GM23338 (cell line): ENCODE results near the gene LIFR. TPM values are rescaled to one million over a fixed set of nuclear protein-coding genes. Genes with fewer than 3 reads are reported as not detected.

Source experiments
- ATAC-seq: fragments of 200-7000 bp; cut with Tn5 transposase; 3 replicates; pipeline ENCODE4 v1.9.1; 2020
- DNase-seq: peaks from one replicate; pipeline ENCODE4 v3.0.0-alpha.2; 2015; ENCODE audit warnings: low spot score
- H2AFZ ChIP-seq: fragments of 200-600 bp; sonication (generic); 2 replicates; pipeline ENCODE4 v1.8.0; 2016; ENCODE audit warnings: antibody characterized with exemption, mild to moderate bottlenecking, moderate library complexity
- H3F3A ChIP-seq: fragments of 200-600 bp; sonication (generic); replicated peaks from 2 replicates; pipeline ENCODE4 v1.8.0; 2017; ENCODE audit warnings: antibody characterized with exemption, mixed run types, low read depth
- H3K27ac ChIP-seq: fragments of 200-600 bp; sonication (generic); 2 replicates; pipeline ENCODE4 v1.6.1; 2016; ENCODE audit warnings: low read depth
- H3K27me3 ChIP-seq: fragments of 200-600 bp; sonication (generic); 2 replicates; pipeline ENCODE4 v1.8.0; 2016; ENCODE audit warnings: mild to moderate bottlenecking, mixed run types, moderate library complexity; ENCODE audit not compliant: insufficient read depth
- H3K36me3 ChIP-seq: fragments of 200-600 bp; sonication (generic); 2 replicates; pipeline ENCODE4 v1.8.0; 2016; ENCODE audit warnings: mild to moderate bottlenecking; ENCODE audit not compliant: insufficient read depth
- H3K4me1 ChIP-seq: fragments of 200-600 bp; sonication (generic); 2 replicates; pipeline ENCODE4 v1.8.0; 2016; ENCODE audit warnings: mild to moderate bottlenecking, moderate library complexity; ENCODE audit not compliant: insufficient read depth
- H3K4me2 ChIP-seq: fragments of 200-600 bp; sonication (generic); 2 replicates; pipeline ENCODE4 v1.7.1; 2017; ENCODE audit warnings: mixed run types
- H3K4me3 ChIP-seq: fragments of 200-600 bp; sonication (generic); 2 replicates; pipeline ENCODE4 v1.6.1; 2016; ENCODE audit warnings: mixed run types
- H3K79me2 ChIP-seq: fragments of 200-600 bp; sonication (generic); replicated peaks from 2 replicates; pipeline ENCODE4 v1.8.0; 2017; ENCODE audit warnings: mild to moderate bottlenecking; ENCODE audit not compliant: insufficient read depth
- H3K9me2 ChIP-seq: fragments of 200-600 bp; sonication (generic); 2 replicates; pipeline ENCODE4 v1.8.0; 2017; ENCODE audit not compliant: insufficient read depth
- H4K20me1 ChIP-seq: fragments of 200-600 bp; sonication (generic); replicated peaks from 2 replicates; pipeline ENCODE4 v1.8.0; 2017; ENCODE audit warnings: mild to moderate bottlenecking; ENCODE audit not compliant: insufficient read depth
- H3K27ac Mint-ChIP-seq: 2 replicates; pipeline ENCODE4 v1.8.0; 2020; ENCODE audit warnings: inconsistent platforms, mild to moderate bottlenecking, moderate library complexity, mixed read lengths
- H3K27me3 Mint-ChIP-seq: 3 replicates; pipeline ENCODE4 v1.8.0; 2022; ENCODE audit warnings: low read depth, mild to moderate bottlenecking, moderate library complexity, mixed read lengths, inconsistent platforms; ENCODE audit not compliant: insufficient read depth, poor library complexity
- H3K36me3 Mint-ChIP-seq: 3 replicates; pipeline ENCODE4 v1.8.0; 2021; ENCODE audit warnings: low read depth, mild to moderate bottlenecking, inconsistent platforms, moderate library complexity, mixed read lengths
- H3K4me1 Mint-ChIP-seq: 3 replicates; pipeline ENCODE4 v1.8.0; 2020; ENCODE audit warnings: mild to moderate bottlenecking, inconsistent platforms, mixed read lengths
- H3K4me3 Mint-ChIP-seq: 3 replicates; pipeline ENCODE4 v1.8.0; 2021; ENCODE audit warnings: moderate library complexity, mild to moderate bottlenecking, inconsistent platforms, mixed read lengths
- H3K9me3 Mint-ChIP-seq: 3 replicates; pipeline ENCODE4 v1.8.0; 2020; ENCODE audit warnings: moderate library complexity, mild to moderate bottlenecking, inconsistent platforms, mixed read lengths
- CTCF ChIP-seq, 2 experiments: fragments of 200-600 bp in 1 of 2; sonication (generic) in 1 of 2; conservative IDR thresholded peaks; 2 replicates each; pipeline versions ENCODE4 v1.5.1 to v1.6.1; 2016 to 2017; ENCODE audit warnings: antibody characterized with exemption in 2 of 2, low read depth in 2 of 2, mild to moderate bottlenecking in 2 of 2, moderate library complexity in 1 of 2
- ETS1 ChIP-seq: IDR thresholded peaks from 2 replicates; pipeline ENCODE4 v1.6.1; 2016; ENCODE audit warnings: antibody characterized with exemption
- EZH2phosphoT487 ChIP-seq: fragments of 200-600 bp; sonication (generic); IDR thresholded peaks from one replicate; pipeline ENCODE4 v1.8.1; 2018; ENCODE audit warnings: antibody characterized with exemption; ENCODE audit not compliant: unreplicated experiment
- NANOG ChIP-seq: IDR thresholded peaks from 2 replicates; pipeline ENCODE4 v1.6.1; 2016; ENCODE audit warnings: antibody characterized with exemption, borderline replicate concordance
- REST ChIP-seq: IDR thresholded peaks from one replicate; pipeline ENCODE4 v1.6.1; 2018; ENCODE audit warnings: antibody characterized with exemption; ENCODE audit not compliant: unreplicated experiment
- STAT1 ChIP-seq: IDR thresholded peaks from one replicate; pipeline ENCODE4 v1.6.1; 2016; ENCODE audit warnings: antibody characterized with exemption; ENCODE audit not compliant: unreplicated experiment
- ZNF114 ChIP-seq: fragments of 250-450 bp; sonication (Bioruptor Pico); IDR thresholded peaks from 2 replicates; pipeline ENCODE4 v1.5.0; 2020; ENCODE audit warnings: mild to moderate bottlenecking, moderate library complexity
- ZNF462 ChIP-seq: fragments of 250-450 bp; sonication (Bioruptor Pico); IDR thresholded peaks from 2 replicates; pipeline ENCODE4 v1.5.0; 2020; ENCODE audit warnings: mild to moderate bottlenecking, moderate library complexity
- polyA plus RNA-seq: library from polyadenylated mRNA; unstranded; fragments of >200 nt; fragmentation: Nextera tagmentation; extraction: Ambion mirVana; gene quantifications from 2 replicates; pipeline ENCODE4 v1.2.1, GENCODE V29; 2016
- total RNA-seq: library from RNA; depleted of rRNA; stranded (reverse); fragments of >200 nt; shearing (Covaris generic); gene quantifications from 2 replicates; pipeline ENCODE4 v1.2.3, GENCODE V29; 2014

The LIFR gene
- total and polyA plus RNA-seq, 2 experiments from 2014 or later: 11.0 to 25.2 TPM

GRCh38 chr5:38456657-38457399, 99.6 kb downstream of the LIFR start:
- Histone ChIP-seq H2AFZ (no peak overlapping the region), H4K20me1 (no peaks in the 10 kb centered on the region), H3K36me3 (no peaks in the 10 kb centered on the region), H3K27ac (no peak overlapping the region), H3K4me1 (no peaks in the 10 kb centered on the region), H3K4me2 (no peak overlapping the region), H3K4me3 (no peak overlapping the region), H3K27me3 (no peaks in the 10 kb centered on the region), H3K79me2 (no peaks in the 10 kb centered on the region), H3F3A (no peaks in the 10 kb centered on the region), H3K9me2 (peaks cover 15% of the 10 kb centered on the region; the same call in 1 of the 2 replicates)
- no peak for DNase-seq
- Mint-ChIP-seq H3K9me3 (no peaks in the 10 kb centered on the region), H3K27ac (no peak overlapping the region), H3K4me1 (no peaks in the 10 kb centered on the region), H3K27me3 (peaks cover 5% of the 10 kb centered on the region), H3K4me3 (no peak overlapping the region), H3K36me3 (no peaks in the 10 kb centered on the region)
- TF ChIP-seq ZNF114 (CRISPR knock-in tag) (no peak), ETS1 (no peak), CTCF (conservative IDR thresholded peaks at IDR 0.05; ENCODE audit: low read depth in 2 of 2) (no peak), EZH2phosphoT487 (no peak), NANOG (no peak)
- ATAC-seq: no peak

- peaks cover 15% of the 10 kb centered on the region; the same call in 1 of the 2 replicates for H3K9me2 ChIP-seq
- H4K20me1 ChIP-seq: no peaks in the 10 kb centered on the region
- no peak overlapping the region for H3K4me3 ChIP-seq
- Mint-ChIP-seq H3K4me3 (no peak overlapping the region), H3K27me3 (peaks cover 5% of the 10 kb centered on the region), H3K36me3 (no peaks in the 10 kb centered on the region), H3K9me3 (no peaks in the 10 kb centered on the region), H3K27ac (no peak overlapping the region), H3K4me1 (no peaks in the 10 kb centered on the region)
- no peak overlapping the region for H2AFZ ChIP-seq
- no peaks in the 10 kb centered on the region for H3K36me3 ChIP-seq
- DNase-seq (no peak), ATAC-seq (no peak)
- no peaks in the 10 kb centered on the region for H3K79me2 ChIP-seq
- no peaks in the 10 kb centered on the region for H3K4me1 ChIP-seq
- H3K4me2 ChIP-seq: no peak overlapping the region
- H3K27me3 ChIP-seq: no peaks in the 10 kb centered on the region
- no peaks in the 10 kb centered on the region for H3F3A ChIP-seq
- no peak overlapping the region for H3K27ac ChIP-seq
- TF ChIP-seq EZH2phosphoT487 (no peak), REST (no peak), STAT1 (no peak), ZNF462 (CRISPR knock-in tag) (no peak)
Measured at GRCh38 chr5:38455796-38456330, 100.6 kb downstream of the LIFR start.
